Measurements from ENCODE around the gene TENM4. TPM values are rescaled to one million over a fixed set of nuclear protein-coding genes. Genes with fewer than 3 reads are reported as not detected.

The TENM4 gene
- total and polyA plus RNA-seq, 2 of the 8 experiments (the other 6 are each of a cell fraction or from before 2014, with no cell fraction given): 3.5 to 7.2 TPM

DNA sequence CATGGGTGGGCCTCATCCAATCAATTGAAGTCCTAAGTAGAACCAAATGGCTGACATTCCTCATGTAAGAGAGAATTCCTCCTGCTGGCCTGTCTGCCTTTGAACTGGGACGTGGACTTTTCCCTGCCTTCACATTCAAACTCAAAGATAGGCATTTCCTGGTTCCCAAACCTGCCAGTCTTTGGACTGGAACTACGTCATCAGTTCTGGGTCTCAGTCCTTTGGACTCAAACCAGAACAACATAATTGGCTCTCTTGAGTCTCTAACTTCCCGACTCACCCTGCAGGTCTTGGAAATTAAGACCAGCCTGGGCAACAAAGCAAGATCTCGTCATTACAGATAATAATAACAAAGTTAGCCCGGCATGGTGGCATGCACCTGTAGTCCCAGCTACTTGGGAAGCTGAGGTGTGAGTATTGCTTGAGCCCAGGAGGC is 827.4 kb downstream of the TENM4 start (continued):
- no peak for TF ChIP-seq JUND (IDR thresholded peaks at IDR 0.05; ENCODE audit: low read length)
